HepG2 (cell line): ENCODE measurements around the gene SGMS1. TPM values are rescaled to one million over a fixed set of nuclear protein-coding genes. Genes with fewer than 3 reads are reported as not detected.

Experiments
- ATAC-seq: fragments of 200-7000 bp; cut with Tn5 transposase; 3 replicates; pipeline ENCODE4 v1.9.1; 2020; ENCODE audit warnings: mild to moderate bottlenecking, moderate library complexity
- BruUV-seq: library from RNA; stranded (reverse); fragments of 400-500 nt; replicated peaks from 2 replicates; lab custom pipeline; 2021; lab: Mats Ljungman, UMichigan
- CTCF ChIA-PET: fragments of 300-600 bp; formaldehyde crosslinking; extraction: SDS; loops from one replicate; lab custom pipeline; 2021; ENCODE audit warnings: low total read pairs, inconsistent platforms, low intra/inter-chr PET ratio; lab: Yijun Ruan, JAX
- POLR2A ChIA-PET: fragments of 350-600 bp; sonication (Branson Sonifier 250); formaldehyde crosslinking; loops from one replicate; lab custom pipeline; 2020; ENCODE audit warnings: antibody characterized with exemption, inconsistent platforms; lab: Yijun Ruan, JAX
- DNase-seq: peaks from one replicate; pipeline ENCODE4 v3.0.0-alpha.2; 2015; ENCODE audit warnings: low spot score
- FAIRE-seq: peaks from 3 replicates; lab custom pipeline; 2011; peaks lifted over from hg19 to GRCh38; lab: Jason Lieb, UNC
- H2AFZ ChIP-seq: one replicate; pipeline ENCODE4 v1.6.1; 2011; ENCODE audit warnings: low read length, inconsistent platforms
- H3K27ac ChIP-seq: fragments of 300-600 bp; 3 replicates; pipeline ENCODE4 v1.8.0; 2011; ENCODE audit warnings: mixed run types, mild to moderate bottlenecking, mixed read lengths, low read length, inconsistent platforms; ENCODE audit not compliant: insufficient read depth; ENCODE audit errors: extremely low read length
- H3K27me3 ChIP-seq, 2 experiments: fragments of 200-600 bp in 1 of 2; 2 replicates in 1 of 2; 3 replicates in 1 of 2; pipeline versions ENCODE4 v1.6.0 to v1.8.0; 2011; ENCODE audit warnings: low read length in 2 of 2, mild to moderate bottlenecking in 2 of 2, moderate library complexity in 2 of 2, inconsistent platforms in 1 of 2; ENCODE audit not compliant: insufficient read depth in 2 of 2, control insufficient read depth in 1 of 2
- H3K36me3 ChIP-seq, 2 experiments: fragments of 200-600 bp in 1 of 2; replicated peaks in 1 of 2; 2 replicates in 1 of 2; 3 replicates in 1 of 2; pipeline versions ENCODE4 v1.5.1 to v1.8.0; 2011; ENCODE audit warnings: low read length in 2 of 2, inconsistent platforms in 1 of 2; ENCODE audit not compliant: insufficient read depth in 2 of 2, control insufficient read depth in 1 of 2
- H3K4me1 ChIP-seq: 2 replicates; pipeline ENCODE4 v1.5.1; 2012; ENCODE audit warnings: low read length, inconsistent platforms; ENCODE audit not compliant: insufficient read depth
- H3K4me2 ChIP-seq: 2 replicates; pipeline ENCODE4 v1.6.0; 2011; ENCODE audit warnings: low read depth, low read length, inconsistent platforms
- H3K4me3 ChIP-seq, 3 experiments: fragments of 200-600 bp in 1 of 3; sonication (generic), shearing (Covaris generic) in 1 of 3; replicated peaks in 1 of 3; 2 replicates each; pipeline ENCODE4 v1.5.1; 2011 to 2016; ENCODE audit warnings: low read length in 3 of 3, inconsistent platforms in 2 of 3, low read depth in 2 of 3, mild to moderate bottlenecking in 2 of 3, control low read depth in 1 of 3, mixed read lengths in 1 of 3; ENCODE audit not compliant: insufficient read depth in 1 of 3
- H3K79me2 ChIP-seq: one replicate; pipeline ENCODE4 v1.6.1; 2011; ENCODE audit warnings: low read length, inconsistent platforms; ENCODE audit not compliant: insufficient read depth
- H3K9ac ChIP-seq: 2 replicates; pipeline ENCODE4 v1.6.0; 2011; ENCODE audit warnings: mild to moderate bottlenecking, low read depth, low read length, inconsistent platforms; ENCODE audit not compliant: insufficient read depth
- H3K9me3 ChIP-seq: 2 replicates; pipeline ENCODE4 v1.5.1; 2012; ENCODE audit warnings: mild to moderate bottlenecking, low read length
- H4K20me1 ChIP-seq: 2 replicates; pipeline ENCODE4 v1.6.0; 2011; ENCODE audit warnings: inconsistent platforms, mild to moderate bottlenecking, low read length, moderate library complexity; ENCODE audit not compliant: insufficient read depth
- ARNT ChIP-seq: fragments of 450-650 bp; IDR thresholded peaks from 2 replicates; pipeline ENCODE4 v1.6.1; 2017
- CENPT ChIP-seq: sonication (generic); formaldehyde crosslinking; IDR thresholded peaks from 2 replicates; pipeline ENCODE4 v1.8.0; 2022; ENCODE audit warnings: low read depth, mild to moderate bottlenecking, moderate library complexity, missing genetic modification reagents
- HOXA5 ChIP-seq: sonication (generic); formaldehyde crosslinking; IDR thresholded peaks from 2 replicates; pipeline ENCODE4 v1.4.0; 2020; ENCODE audit warnings: missing genetic modification reagents
- IKZF1 ChIP-seq: fragments of 450-650 bp; IDR thresholded peaks from 2 replicates; pipeline ENCODE4 v1.7.1; 2016
- MAFF ChIP-seq: IDR thresholded peaks from 2 replicates; pipeline ENCODE4 v1.6.1; 2011; ENCODE audit warnings: low read depth, low read length, improper control_type of control experiment
- MYC ChIP-seq: sonication (generic); formaldehyde crosslinking; IDR thresholded peaks from 2 replicates; pipeline ENCODE4 v1.9.0; 2021; ENCODE audit warnings: missing genetic modification reagents, borderline replicate concordance
- PRPF4 ChIP-seq: fragments of 200-400 bp; formaldehyde crosslinking; IDR thresholded peaks from 2 replicates; pipeline ENCODE4 v1.6.1; 2016; ENCODE audit warnings: low read length, low read depth; ENCODE audit not compliant: poor library complexity, severe bottlenecking
- TAF1 ChIP-seq: sonication (generic); formaldehyde crosslinking; IDR thresholded peaks from 2 replicates; pipeline ENCODE4 v1.4.0; 2020; ENCODE audit warnings: missing genetic modification reagents
- ZBTB42 ChIP-seq: sonication (generic); formaldehyde crosslinking; IDR thresholded peaks from 2 replicates; pipeline ENCODE4 v1.5.0; 2020; ENCODE audit warnings: mild to moderate bottlenecking, missing genetic modification reagents
- ZGPAT ChIP-seq: IDR thresholded peaks from 2 replicates; pipeline ENCODE4 v1.6.1; 2016; ENCODE audit warnings: mild to moderate bottlenecking
- ZNF143 ChIP-seq: sonication (generic); formaldehyde crosslinking; IDR thresholded peaks from 2 replicates; pipeline ENCODE4 v1.4.0; 2020; ENCODE audit warnings: missing genetic modification reagents
- ZNF562 ChIP-seq: sonication (generic); formaldehyde crosslinking; IDR thresholded peaks from 2 replicates; pipeline ENCODE4 v1.8.0; 2022; ENCODE audit warnings: missing genetic modification reagents, borderline replicate concordance
- ZNF564 ChIP-seq: sonication (generic); formaldehyde crosslinking; IDR thresholded peaks from 2 replicates; pipeline ENCODE4 v1.8.1; 2023; ENCODE audit warnings: mild to moderate bottlenecking, missing genetic modification reagents
- ZNF644 ChIP-seq: IDR thresholded peaks from 2 replicates; pipeline ENCODE4 v1.6.1; 2016; ENCODE audit warnings: low read depth
- ZNF703 ChIP-seq: sonication (generic); formaldehyde crosslinking; IDR thresholded peaks from 2 replicates; pipeline ENCODE4 v1.5.1; 2020; ENCODE audit warnings: missing genetic modification reagents, mild to moderate bottlenecking, moderate library complexity, borderline replicate concordance
- WGBS: methylation state at CpG from one replicate; pipeline ENCODE4 v1.1.6; 2017; ENCODE audit warnings: low lambda C conversion rate; 5-methylcytosine and 5-hydroxymethylcytosine counted together
- in situ Hi-C: cut with HindIII; loops from 2 replicates; pipeline ENCODE4 v1.10.0; 2017; ENCODE audit warnings: low pct_unique_long_range_greater_than_20kb; ENCODE audit not compliant: extremely low pct_ligation_motif_present
- intact Hi-C: fragments of 100-400 bp; cut with micrococcal nuclease; formaldehyde crosslinking; loops from one replicate; pipeline ENCODE4 v1.10.0; 2022; ENCODE audit not compliant: unreplicated experiment
- polyA plus RNA-seq, 8 experiments: library from polyadenylated mRNA; depleted of rRNA in 3 of 8; stranded (reverse) in 7 of 8; unstranded in 1 of 8; fragments of >200 nt; fragmentation: Illumina TruSeq in 4 of 8; extraction: Trizol in 4 of 8; gene quantifications; 2 replicates each; pipeline versions ENCODE4 v1.2.1 to v1.2.3, GENCODE V29; 2011 to 2016; ENCODE audit warnings: low read depth in 4 of 8, missing spikeins in 1 of 8, mixed read lengths in 1 of 8; ENCODE audit not compliant: insufficient read depth in 1 of 8
- total RNA-seq, 5 experiments: library from RNA; depleted of rRNA; stranded (reverse); fragments of >200 nt; fragmentation: Illumina TruSeq; extraction: Trizol; gene quantifications; 2 replicates each; pipeline ENCODE4 v1.2.3, GENCODE V29; 2016; ENCODE audit warnings: low read depth in 1 of 5

SGMS1 gene
- total and polyA plus RNA-seq, 2 of the 13 experiments (the other 11 are each of a cell fraction or from before 2014, with no cell fraction given), result 6.5 to 15.1 TPM

GRCh38 chr10:50558371-50558770 is 65.4 kb downstream of the SGMS1 start (continued):
- TF ChIP-seq ZNF562 (CRISPR knock-in tag) (no peak), ARNT (no peak), ZNF703 (CRISPR knock-in tag) (no peak), IKZF1 (no peak), MYC (CRISPR knock-in tag) (no peak), TAF1 (no peak)
- TF ChIP-seq, all 625 proteins: peak for 0

GRCh38 chr10:50557130-50557682 is 66.5 kb downstream of the SGMS1 start:
- Histone ChIP-seq H3K27me3 (no peaks in the 10 kb centered on the region), H4K20me1 (no peaks in the 10 kb centered on the region), H3K27ac (no peak overlapping the region), H3K79me2 (peaks cover 5% of the 10 kb centered on the region), H3K4me1 (peaks cover 31% of the 10 kb centered on the region), H3K36me3 (no peaks in the 10 kb centered on the region; a peak in 1 of 5 replicates), H3K4me3 (no peak overlapping the region), H3K9me3 (no peaks in the 10 kb centered on the region), H3K4me2 (no peak overlapping the region), H3K9ac (no peak overlapping the region), H2AFZ (no peak overlapping the region)
- no TSS peak for BruUV-seq
- intact Hi-C loops (no loop called here), in situ Hi-C loops (no loop called here)
- no peak for ATAC-seq
- ChIA-PET POLR2A (interaction anchor here (0.7 to 1.5 kb wide), 2 partner anchors 14 to 67 kb away, joined by 3 to 5 read pairs; no protein-coding TSS in a partner anchor), CTCF (no interaction called here)
- 92% methylated on average over 1 of the region's 1 CpG for whole genome bisulfite sequencing
- no peak for TF ChIP-seq ZBTB42
- no peak for TF ChIP-seq ZNF564 (CRISPR knock-in tag)
- TF ChIP-seq PRPF4, result no peak
- TF ChIP-seq HOXA5 (CRISPR knock-in tag), result no peak
- no peak for TF ChIP-seq ZGPAT
- no peak for TF ChIP-seq ZNF644 (CRISPR knock-in tag)
- TF ChIP-seq MAFF, result no peak
- no peak for TF ChIP-seq ZNF143 (CRISPR knock-in tag)
- no peak for TF ChIP-seq CENPT (CRISPR knock-in tag)
- DNase-seq, result no peak
- no peak for FAIRE-seq
